CD14-positive monocyte (primary cell): ENCODE results near the gene SH3BGR. TPM values are rescaled to one million over a fixed set of nuclear protein-coding genes. Genes with fewer than 3 reads are reported as not detected.

Experiments
- DNase-seq, 3 donors: peaks; one replicate each; pipeline ENCODE4 v3.0.0-alpha.2; 2011 to 2022
- H2AFZ ChIP-seq: 2 replicates; pipeline ENCODE4 v1.6.0; 2012; ENCODE audit warnings: mild to moderate bottlenecking, low read depth, low read length, inconsistent platforms; ENCODE audit not compliant: insufficient read depth, poor library complexity, severe bottlenecking
- H3K27ac ChIP-seq, 2 donors: 1 replicate in 1 of 2; 2 replicates in 1 of 2; pipeline ENCODE4 v1.5.1; 2012 to 2013; ENCODE audit warnings: low read length in 2 of 2, control low read depth in 1 of 2, inconsistent platforms in 1 of 2, low read depth in 1 of 2, mild to moderate bottlenecking in 1 of 2
- H3K27me3 ChIP-seq, 2 donors: one replicate each; pipeline versions ENCODE4 v1.6.0 to v1.6.1; 2011 to 2013; ENCODE audit warnings: low read length in 2 of 2; ENCODE audit not compliant: control insufficient read depth in 2 of 2, insufficient read depth in 2 of 2
- H3K36me3 ChIP-seq, 2 donors: replicated peaks in 1 of 2; 1 replicate in 1 of 2; 2 replicates in 1 of 2; pipeline versions ENCODE4 v1.5.1 to v1.6.1; 2012 to 2013; ENCODE audit warnings: low read length in 2 of 2, control low read depth in 1 of 2, inconsistent platforms in 1 of 2, mild to moderate bottlenecking in 1 of 2; ENCODE audit not compliant: insufficient read depth in 2 of 2, control insufficient read depth in 1 of 2
- H3K4me1 ChIP-seq, 2 donors: 1 replicate in 1 of 2; 2 replicates in 1 of 2; pipeline versions ENCODE4 v1.5.1 to v1.6.1; 2012 to 2013; ENCODE audit warnings: low read length in 2 of 2, control low read depth in 1 of 2, inconsistent platforms in 1 of 2, mild to moderate bottlenecking in 1 of 2, moderate library complexity in 1 of 2; ENCODE audit not compliant: insufficient read depth in 2 of 2, control insufficient read depth in 1 of 2
- H3K4me2 ChIP-seq: replicated peaks from 2 replicates; pipeline ENCODE3; 2012; ENCODE audit warnings: low read length, moderate library complexity, mild to moderate bottlenecking; ENCODE audit not compliant: poor library complexity, severe bottlenecking; ENCODE audit errors: extremely low read depth
- H3K4me3 ChIP-seq, 3 experiments: fragments of 200-600 bp in 1 of 3; sonication (generic) in 1 of 3; replicated peaks in 1 of 3; 1 replicate in 2 of 3; 2 replicates in 1 of 3; pipeline ENCODE4 v1.5.1; 2011 to 2013; ENCODE audit warnings: low read length in 3 of 3, mild to moderate bottlenecking in 3 of 3, control low read depth in 2 of 3, low read depth in 2 of 3, inconsistent platforms in 1 of 3, moderate library complexity in 1 of 3
- H3K79me2 ChIP-seq: 2 replicates; pipeline ENCODE4 v1.6.0; 2012; ENCODE audit warnings: mild to moderate bottlenecking, control low read depth, inconsistent platforms, low read length, moderate library complexity; ENCODE audit not compliant: insufficient read depth
- H3K9ac ChIP-seq: 2 replicates; pipeline ENCODE4 v1.6.0; 2017; ENCODE audit warnings: low read length, mild to moderate bottlenecking; ENCODE audit not compliant: insufficient read depth, poor library complexity, severe bottlenecking
- H3K9me3 ChIP-seq, 2 donors: replicated peaks in 1 of 2; 1 replicate in 1 of 2; 2 replicates in 1 of 2; pipeline versions ENCODE4 v1.5.1 to v1.6.1; 2012 to 2013; ENCODE audit warnings: low read length in 2 of 2, control low read depth in 1 of 2; ENCODE audit not compliant: control insufficient read depth in 1 of 2, insufficient read depth in 1 of 2
- H4K20me1 ChIP-seq: 2 replicates; pipeline ENCODE4 v1.6.0; 2012; ENCODE audit warnings: mild to moderate bottlenecking, low read length, control low read depth, moderate library complexity; ENCODE audit not compliant: insufficient read depth
- H3K27ac Mint-ChIP-seq, 7 donors: one replicate each; pipeline ENCODE4 v1.8.0; 2020; ENCODE audit warnings: mild to moderate bottlenecking in 7 of 7, mixed read lengths in 7 of 7, moderate library complexity in 6 of 7, inconsistent platforms in 2 of 7
- H3K27me3 Mint-ChIP-seq, 3 donors: one replicate each; pipeline ENCODE4 v1.8.0; 2021 to 2022; ENCODE audit warnings: low read depth in 3 of 3, mild to moderate bottlenecking in 3 of 3, mixed read lengths in 3 of 3, moderate library complexity in 3 of 3, inconsistent platforms in 1 of 3
- H3K36me3 Mint-ChIP-seq, 2 donors: one replicate each; pipeline ENCODE4 v1.8.0; 2020; ENCODE audit warnings: mixed read lengths in 2 of 2, inconsistent platforms in 1 of 2, mild to moderate bottlenecking in 1 of 2
- H3K4me1 Mint-ChIP-seq: one replicate; pipeline ENCODE4 v1.8.0; 2020; ENCODE audit warnings: mild to moderate bottlenecking, mixed read lengths
- H3K4me3 Mint-ChIP-seq, 2 donors: one replicate each; pipeline ENCODE4 v1.8.0; 2020; ENCODE audit warnings: mild to moderate bottlenecking in 2 of 2, mixed read lengths in 2 of 2, moderate library complexity in 1 of 2
- H3K9me3 Mint-ChIP-seq, 7 donors: one replicate each; pipeline ENCODE4 v1.8.0; 2020 to 2022; ENCODE audit warnings: mixed read lengths in 7 of 7, mild to moderate bottlenecking in 6 of 7, moderate library complexity in 6 of 7, inconsistent platforms in 2 of 7
- WGBS: methylation state at CpG from one replicate; pipeline ENCODE4 v1.1.5; 2013; ENCODE audit warnings: missing lambda C conversion rate; ENCODE audit not compliant: insufficient coverage; 5-methylcytosine and 5-hydroxymethylcytosine counted together
- intact Hi-C, 2 donors: fragments of 100-400 bp; cut with micrococcal nuclease; formaldehyde crosslinking; loops; one replicate each; pipeline versions ENCODE4 v1.15.0 to v1.15.1; 2023
- polyA plus RNA-seq, 3 donors: library from polyadenylated mRNA; depleted of rRNA in 1 of 3; unstranded in 2 of 3; stranded (reverse) in 1 of 3; fragments of 300-500 nt in 2 of 3; fragments of >200 nt in 1 of 3; fragmentation: Illumina TruSeq in 2 of 3; gene quantifications; 1 replicate in 2 of 3; 2 replicates in 1 of 3; pipeline ENCODE4 v1.2.3, GENCODE V29; 2012 to 2021
- TF ChIP-seq, protein P1 (sequence below): fragments of 200-600 bp; IDR thresholded peaks from one replicate; pipeline ENCODE4 v1.8.0; 2022; ENCODE audit warnings: antibody characterized with exemption, mild to moderate bottlenecking

The SH3BGR gene
- polyA plus RNA-seq, 3 donors: 0.36 to 0.72 TPM; not detected in 1

DNA sequence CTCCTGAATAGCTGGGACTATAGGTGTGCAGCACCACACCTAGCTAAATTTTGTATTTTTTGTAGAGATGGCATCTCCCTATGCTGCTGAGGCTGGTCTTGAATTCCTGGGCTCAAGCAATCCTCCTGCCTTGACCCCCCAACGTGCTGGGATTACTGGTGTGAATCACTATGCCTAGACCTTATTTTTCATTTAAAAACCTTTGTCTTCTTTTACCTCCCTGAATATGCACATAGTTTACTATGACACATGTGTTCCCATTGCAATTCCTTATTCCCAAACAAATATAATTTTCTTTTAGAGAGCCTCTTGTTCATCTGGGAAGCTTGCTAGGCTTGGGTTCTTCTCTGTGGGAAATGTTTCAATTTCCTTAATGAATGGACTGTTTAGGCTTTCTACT is 16.8 kb downstream of the SH3BGR start:
- H4K20me1 ChIP-seq: no peaks in the 10 kb centered on the region
- no peak overlapping the region for H3K9ac ChIP-seq
- peaks cover 0 to 2% of the 10 kb centered on the region in 2 donors for H3K9me3 ChIP-seq
- H3K4me1 Mint-ChIP-seq: no peaks in the 10 kb centered on the region
- H3K27me3 ChIP-seq: no peaks in the 10 kb centered on the region
- no peak overlapping the region for H3K27ac Mint-ChIP-seq
- H3K4me2 ChIP-seq: no peak overlapping the region
- TF ChIP-seq, protein P1, sequence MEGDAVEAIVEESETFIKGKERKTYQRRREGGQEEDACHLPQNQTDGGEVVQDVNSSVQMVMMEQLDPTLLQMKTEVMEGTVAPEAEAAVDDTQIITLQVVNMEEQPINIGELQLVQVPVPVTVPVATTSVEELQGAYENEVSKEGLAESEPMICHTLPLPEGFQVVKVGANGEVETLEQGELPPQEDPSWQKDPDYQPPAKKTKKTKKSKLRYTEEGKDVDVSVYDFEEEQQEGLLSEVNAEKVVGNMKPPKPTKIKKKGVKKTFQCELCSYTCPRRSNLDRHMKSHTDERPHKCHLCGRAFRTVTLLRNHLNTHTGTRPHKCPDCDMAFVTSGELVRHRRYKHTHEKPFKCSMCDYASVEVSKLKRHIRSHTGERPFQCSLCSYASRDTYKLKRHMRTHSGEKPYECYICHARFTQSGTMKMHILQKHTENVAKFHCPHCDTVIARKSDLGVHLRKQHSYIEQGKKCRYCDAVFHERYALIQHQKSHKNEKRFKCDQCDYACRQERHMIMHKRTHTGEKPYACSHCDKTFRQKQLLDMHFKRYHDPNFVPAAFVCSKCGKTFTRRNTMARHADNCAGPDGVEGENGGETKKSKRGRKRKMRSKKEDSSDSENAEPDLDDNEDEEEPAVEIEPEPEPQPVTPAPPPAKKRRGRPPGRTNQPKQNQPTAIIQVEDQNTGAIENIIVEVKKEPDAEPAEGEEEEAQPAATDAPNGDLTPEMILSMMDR: no peak
- H3K4me3 Mint-ChIP-seq: no peak overlapping the region
- 100% methylated on average over 1 of the region's 1 CpG for whole genome bisulfite sequencing
- H3K36me3 Mint-ChIP-seq: no peaks in the 10 kb centered on the region
- H3K27ac ChIP-seq: no peak overlapping the region
- H2AFZ ChIP-seq: no peak overlapping the region
- H3K9me3 Mint-ChIP-seq: peaks cover 0 to 13% (median 10%) of the 10 kb centered on the region in 7 donors
- no peak for DNase-seq
- no peaks in the 10 kb centered on the region for H3K79me2 ChIP-seq
- peaks cover 0 to 4% (median 3%) of the 10 kb centered on the region in 3 donors for H3K27me3 Mint-ChIP-seq
- no peaks in the 10 kb centered on the region for H3K4me1 ChIP-seq
- H3K36me3 ChIP-seq: no peaks in the 10 kb centered on the region
- intact Hi-C loops: no loop called here
- H3K4me3 ChIP-seq: no peak overlapping the region

DNA sequence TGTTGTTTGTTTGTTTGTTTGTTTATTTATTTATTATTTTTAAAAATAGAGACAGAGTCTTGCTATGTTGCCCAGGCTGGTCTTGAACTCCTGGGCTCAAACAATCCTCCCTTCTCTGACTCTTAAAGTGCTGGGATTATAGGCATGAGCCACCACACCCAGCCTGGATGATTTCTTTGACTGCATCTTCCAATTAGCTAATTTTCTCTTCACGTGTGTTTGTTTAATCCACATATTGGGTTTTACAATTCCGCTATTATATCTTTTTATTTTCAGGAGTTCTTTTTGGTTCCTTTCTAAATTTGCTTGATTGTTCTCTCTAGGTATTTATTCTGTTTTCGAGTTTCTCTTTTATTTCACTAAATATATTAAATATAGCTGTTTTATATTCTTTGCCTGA is 19.8 kb downstream of the SH3BGR start:
- WGBS: no CpG with 5 or more reads among the region's 3 CpGs
- intact Hi-C loops: no loop called here

More for the DNA sequence above, 19.8 kb downstream of the SH3BGR start:
- Histone ChIP-seq H2AFZ (no peak overlapping the region), H3K4me1 (no peaks in the 10 kb centered on the region), H3K9ac (no peak overlapping the region), H3K4me2 (no peak overlapping the region), H3K4me3 (no peak overlapping the region), H3K36me3 (no peaks in the 10 kb centered on the region), H3K27me3 (no peaks in the 10 kb centered on the region), H3K27ac (no peak overlapping the region), H3K79me2 (no peaks in the 10 kb centered on the region), H4K20me1 (no peaks in the 10 kb centered on the region), H3K9me3 (no peaks in the 10 kb centered on the region)
- H3K4me1 Mint-ChIP-seq: no peaks in the 10 kb centered on the region
- H3K27me3 Mint-ChIP-seq: peaks cover 0 to 5% (median 3%) of the 10 kb centered on the region in 3 donors
- H3K4me3 Mint-ChIP-seq: no peak overlapping the region
- TF ChIP-seq, protein P1: no peak
- H3K36me3 Mint-ChIP-seq: no peaks in the 10 kb centered on the region
- H3K27ac Mint-ChIP-seq: no peak overlapping the region
- peaks cover 0 to 6% (median 2%) of the 10 kb centered on the region in 7 donors for H3K9me3 Mint-ChIP-seq
- DNase-seq: no peak
